GM12801 (cell line): ENCODE data around the gene IL17RB.

ENCODE experiments used
- TF ChIP-seq, protein P1 (sequence below): IDR thresholded peaks from one replicate; pipeline ENCODE4 v1.5.1; 2011; ENCODE audit warnings: control low read depth; ENCODE audit not compliant: insufficient read length; ENCODE audit errors: extremely low read depth

IL17RB gene

DNA sequence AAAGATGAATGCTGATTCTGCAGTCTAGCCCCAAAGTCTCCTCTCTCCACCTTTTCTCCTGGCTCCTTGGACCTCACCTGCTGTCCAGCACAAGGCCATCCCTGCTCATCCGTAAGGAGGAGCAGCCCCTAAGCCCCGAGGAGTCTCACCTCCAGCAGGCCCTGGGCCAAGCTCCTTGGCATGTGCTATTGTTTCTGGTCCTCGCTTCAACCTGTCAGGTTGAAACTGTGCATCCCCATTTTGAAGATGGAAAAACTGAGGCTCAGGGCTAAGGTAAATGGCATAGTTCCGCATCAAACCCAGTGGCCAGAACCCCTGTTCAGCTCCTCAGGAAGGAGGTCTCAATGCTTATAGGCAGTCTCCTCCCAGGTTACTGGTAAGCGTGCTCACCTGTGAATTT lies 26.3 kb upstream of the IL17RB start:
- TF ChIP-seq, protein P1, sequence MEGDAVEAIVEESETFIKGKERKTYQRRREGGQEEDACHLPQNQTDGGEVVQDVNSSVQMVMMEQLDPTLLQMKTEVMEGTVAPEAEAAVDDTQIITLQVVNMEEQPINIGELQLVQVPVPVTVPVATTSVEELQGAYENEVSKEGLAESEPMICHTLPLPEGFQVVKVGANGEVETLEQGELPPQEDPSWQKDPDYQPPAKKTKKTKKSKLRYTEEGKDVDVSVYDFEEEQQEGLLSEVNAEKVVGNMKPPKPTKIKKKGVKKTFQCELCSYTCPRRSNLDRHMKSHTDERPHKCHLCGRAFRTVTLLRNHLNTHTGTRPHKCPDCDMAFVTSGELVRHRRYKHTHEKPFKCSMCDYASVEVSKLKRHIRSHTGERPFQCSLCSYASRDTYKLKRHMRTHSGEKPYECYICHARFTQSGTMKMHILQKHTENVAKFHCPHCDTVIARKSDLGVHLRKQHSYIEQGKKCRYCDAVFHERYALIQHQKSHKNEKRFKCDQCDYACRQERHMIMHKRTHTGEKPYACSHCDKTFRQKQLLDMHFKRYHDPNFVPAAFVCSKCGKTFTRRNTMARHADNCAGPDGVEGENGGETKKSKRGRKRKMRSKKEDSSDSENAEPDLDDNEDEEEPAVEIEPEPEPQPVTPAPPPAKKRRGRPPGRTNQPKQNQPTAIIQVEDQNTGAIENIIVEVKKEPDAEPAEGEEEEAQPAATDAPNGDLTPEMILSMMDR, result no peak

DNA sequence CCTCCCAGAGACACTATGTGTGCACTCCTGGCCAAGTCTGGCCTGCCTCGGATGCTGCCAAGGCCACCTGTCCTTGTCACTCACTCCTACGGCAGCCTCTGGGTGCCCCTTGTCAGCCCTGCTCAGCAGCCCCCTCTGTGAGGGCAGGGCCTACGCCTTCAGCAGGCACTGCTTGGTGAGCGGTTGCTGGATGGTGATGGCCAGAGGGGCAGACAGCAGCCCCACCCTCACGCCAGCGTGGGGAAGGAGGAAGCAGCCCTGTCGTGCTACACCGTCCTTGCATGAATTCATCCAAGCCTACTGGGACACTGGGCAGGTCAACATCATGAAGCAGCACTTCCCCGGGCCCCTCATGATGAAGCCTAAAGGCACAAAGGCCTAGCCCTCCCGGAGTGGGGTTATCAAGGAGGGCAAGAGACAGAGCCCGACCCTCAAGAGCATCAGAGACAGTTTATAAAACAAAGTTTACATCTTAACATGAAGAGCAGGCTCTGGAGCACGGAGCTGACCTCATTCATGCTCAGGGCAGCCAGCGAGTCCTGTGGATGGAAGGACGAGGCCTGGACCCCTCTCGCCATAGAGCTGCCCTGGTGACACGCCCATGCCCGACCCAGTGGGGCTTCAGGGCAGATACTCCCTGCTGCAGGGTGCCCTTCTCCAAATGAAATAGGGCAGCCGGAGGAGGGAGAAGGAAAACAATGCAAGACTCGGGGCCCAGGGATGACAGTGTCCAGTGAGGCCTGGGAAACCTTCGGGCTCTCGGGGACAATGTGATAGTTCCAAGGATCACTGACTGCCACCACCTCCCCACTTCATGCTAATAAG lies 25.4 kb upstream of the IL17RB start:
- TF ChIP-seq, protein P1, result no peak

GRCh38 chr3:53821631-53822121 lies 24.7 kb upstream of the IL17RB start:
- TF ChIP-seq, protein P1, result no peak

- TF ChIP-seq, protein P1, result no peak
These were observed 24.0 kb upstream of the IL17RB start for GRCh38 chr3:53822331-53822741.

GRCh38 chr3:53823026-53823955 lies 23.1 kb upstream of the IL17RB start:
- TF ChIP-seq, protein P1, result no peak

DNA sequence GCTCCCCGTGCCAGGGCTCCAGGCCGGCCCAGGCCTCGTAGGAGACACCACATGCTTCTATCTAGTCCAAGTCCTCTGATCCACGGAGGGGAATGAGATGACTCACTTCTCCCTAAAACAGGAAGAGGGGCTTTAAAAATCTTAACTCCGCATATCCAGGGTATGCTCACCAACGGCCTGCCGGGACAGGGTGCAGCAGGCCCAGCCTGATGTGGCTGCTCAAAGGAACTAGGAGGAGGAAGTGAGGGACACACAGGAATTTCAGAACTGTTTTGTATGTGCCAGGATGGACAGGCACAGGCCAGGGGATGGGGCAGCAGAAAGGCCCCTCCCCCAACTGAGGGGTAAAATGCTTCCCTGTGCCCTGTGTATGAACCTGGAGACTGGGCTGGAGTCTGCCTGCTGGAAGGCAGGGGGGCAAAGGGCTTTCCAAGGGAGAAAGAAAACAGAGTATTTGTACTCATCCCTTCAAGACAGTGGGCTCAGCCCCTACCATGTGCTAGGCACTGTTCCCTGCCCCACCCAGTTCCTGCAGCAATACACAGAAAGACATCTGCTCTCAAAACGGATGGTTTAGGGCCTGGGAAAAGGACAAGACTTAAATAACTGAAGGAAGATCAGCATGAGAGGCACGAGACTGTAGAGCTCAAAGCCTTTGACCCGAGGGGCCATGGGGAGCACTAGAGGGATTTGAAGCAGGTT lies 22.3 kb upstream of the IL17RB start:
- TF ChIP-seq, protein P1, result no peak
